GM12891 (cell line): ENCODE data around the gene PSMF1.

ENCODE experiments used
- POLR2A ChIP-seq: IDR thresholded peaks from 2 replicates; pipeline ENCODE4 v1.6.1; 2011; ENCODE audit warnings: low read depth, low read length, control low read depth
- POLR2AphosphoS5 ChIP-seq: IDR thresholded peaks from 2 replicates; pipeline ENCODE4 v1.6.1; 2011; ENCODE audit warnings: low read depth, low read length, control low read depth
- TAF1 ChIP-seq: IDR thresholded peaks from 2 replicates; pipeline ENCODE4 v1.6.1; 2011; ENCODE audit warnings: low read depth, low read length, control low read depth

DNA sequence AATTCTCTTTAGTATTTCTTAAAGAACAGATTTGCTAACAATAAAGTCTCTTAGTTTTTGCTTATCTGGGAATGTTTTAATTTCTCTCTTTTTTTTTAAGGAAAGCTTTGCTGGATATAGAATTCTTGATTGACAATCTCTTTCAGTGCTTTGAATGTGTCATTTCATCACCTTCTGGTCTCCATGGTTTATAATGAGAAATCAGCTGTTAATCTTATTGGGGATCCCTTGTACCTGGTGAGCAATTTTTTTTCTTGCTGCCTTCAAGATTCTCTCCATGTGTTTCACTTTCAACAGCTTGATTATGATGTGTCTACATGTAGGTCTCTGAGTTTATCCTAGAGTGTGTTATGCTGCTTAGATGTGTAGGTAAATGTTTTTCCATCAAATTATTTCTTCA lies 16.4 kb upstream of the PSMF1 start:
- no peak for TF ChIP-seq POLR2AphosphoS5
- TF ChIP-seq POLR2A = no peak
- no peak for TF ChIP-seq TAF1
